ENCODE data around the gene HIRIP3. TPM values are rescaled to one million over a fixed set of nuclear protein-coding genes. Genes with fewer than 3 reads are reported as not detected.

Gene HIRIP3
- total RNA-seq, 1 experiment from 2014 or later: 9.6 TPM

DNA sequence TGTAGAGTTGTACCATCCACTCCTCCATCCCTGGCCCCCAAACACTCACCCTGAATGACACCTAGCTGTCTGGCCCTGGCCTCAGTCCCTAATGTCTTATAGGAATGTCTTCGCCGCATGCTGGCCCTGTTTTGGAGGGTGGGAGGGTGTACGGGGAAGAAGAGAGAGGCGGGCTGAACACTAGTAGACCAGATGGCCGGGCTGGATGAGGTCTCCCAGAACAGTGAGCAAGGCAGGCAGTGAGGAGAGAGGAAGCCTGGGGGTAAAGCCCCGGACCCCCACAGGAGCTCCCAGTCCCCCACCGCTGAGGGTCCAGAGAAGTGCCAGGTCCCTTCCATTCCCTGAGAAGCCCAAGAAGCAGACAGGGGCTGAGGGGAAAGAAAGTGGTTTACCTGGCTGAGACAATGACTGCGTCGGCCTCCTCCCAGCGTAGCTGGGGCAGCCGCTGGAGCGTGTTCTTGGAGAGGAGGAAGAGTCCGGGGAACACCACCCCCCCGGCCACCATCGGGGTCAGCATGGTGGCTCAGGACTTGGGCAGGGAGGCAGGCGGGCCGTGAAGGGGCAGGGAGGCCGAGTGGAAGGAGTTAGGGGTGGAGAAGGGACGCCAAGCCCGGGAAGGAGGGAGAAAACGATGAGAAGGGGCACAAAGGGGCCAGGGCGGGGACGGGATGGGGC, 34.7 kb upstream of the HIRIP3 start:
- no peaks in the 10 kb centered on the region for H3K9me3 ChIP-seq (ENCODE audit: low read length)
- H3K9ac ChIP-seq (ENCODE audit: low read length): no peak overlapping the region
- H3K9me2 ChIP-seq (replicated peaks; ENCODE audit: insufficient read depth, low read length): no peaks in the 10 kb centered on the region
- no peak overlapping the region for H2AFZ ChIP-seq (ENCODE audit: low read length)
- H3K27ac ChIP-seq (ENCODE audit: low read length): no peak overlapping the region
- H4K20me1 ChIP-seq (ENCODE audit: insufficient read depth, low read depth, low read length): 0 out of 2 replicates have a peak, but pooled peaks cover 3% of the 10 kb centered on the region
- no peaks in the 10 kb centered on the region for H3K36me3 ChIP-seq (ENCODE audit: insufficient read depth, low read length)
- H3K4me2 ChIP-seq (ENCODE audit: low read depth, low read length, poor library complexity, severe bottlenecking): no peak overlapping the region
- no peak overlapping the region for H3K4me3 ChIP-seq (ENCODE audit: low read length)
- H3K79me2 ChIP-seq (ENCODE audit: low read length): no peaks in the 10 kb centered on the region
- DNase-seq: no peak
- no peaks in the 10 kb centered on the region for H3K27me3 ChIP-seq (ENCODE audit: low read length)
- H3K4me1 ChIP-seq (ENCODE audit: low read length): no peaks in the 10 kb centered on the region

DNA sequence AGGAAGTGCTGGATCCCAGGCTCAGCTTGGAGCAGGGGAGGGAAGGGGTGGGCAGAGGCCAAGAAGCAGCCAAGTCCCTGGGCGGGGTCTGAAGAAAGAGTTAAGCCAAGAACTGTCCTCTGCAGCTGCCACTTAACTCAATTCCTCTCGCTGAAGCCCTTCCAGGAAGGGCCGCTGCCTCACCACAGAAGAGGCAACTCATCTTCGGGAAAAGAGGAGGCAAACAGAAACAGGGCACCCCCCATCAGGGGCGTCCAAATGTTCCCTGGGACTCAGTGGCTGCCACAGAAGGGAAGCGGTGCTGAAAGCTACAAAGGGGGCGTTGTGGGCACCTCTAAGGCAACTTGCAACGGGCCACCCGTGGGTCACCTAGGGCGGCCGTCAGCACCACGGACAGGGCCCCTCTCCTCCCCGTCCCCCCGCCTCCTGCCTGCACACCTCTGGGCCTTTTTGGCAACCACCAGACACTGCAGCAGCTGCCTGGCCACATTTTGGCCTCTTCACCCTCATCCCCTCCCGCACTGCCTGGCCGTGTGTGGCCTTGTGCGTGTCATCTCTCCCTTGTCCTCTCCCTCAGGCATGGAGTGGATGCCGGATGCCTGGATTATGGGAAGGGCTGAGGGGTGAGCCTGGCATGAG, 33.1 kb upstream of the HIRIP3 start:
- Histone ChIP-seq H3K9me3 (ENCODE audit: low read length) (no peaks in the 10 kb centered on the region), H3K4me2 (ENCODE audit: low read depth, low read length, poor library complexity, severe bottlenecking) (no peak overlapping the region), H2AFZ (ENCODE audit: low read length) (no peak overlapping the region), H3K4me3 (ENCODE audit: low read length) (no peak overlapping the region), H3K9ac (ENCODE audit: low read length) (no peak overlapping the region), H3K79me2 (ENCODE audit: low read length) (no peaks in the 10 kb centered on the region), H3K27me3 (ENCODE audit: low read length) (no peaks in the 10 kb centered on the region), H3K36me3 (ENCODE audit: insufficient read depth, low read length) (no peaks in the 10 kb centered on the region), H3K27ac (ENCODE audit: low read length) (no peak overlapping the region), H4K20me1 (ENCODE audit: insufficient read depth, low read depth, low read length) (0 out of 2 replicates have a peak, but pooled peaks cover 3% of the 10 kb centered on the region), H3K9me2 (replicated peaks; ENCODE audit: insufficient read depth, low read length) (no peaks in the 10 kb centered on the region), H3K4me1 (ENCODE audit: low read length) (no peaks in the 10 kb centered on the region)
- peak; percentile 77 for DNase-seq

DNA sequence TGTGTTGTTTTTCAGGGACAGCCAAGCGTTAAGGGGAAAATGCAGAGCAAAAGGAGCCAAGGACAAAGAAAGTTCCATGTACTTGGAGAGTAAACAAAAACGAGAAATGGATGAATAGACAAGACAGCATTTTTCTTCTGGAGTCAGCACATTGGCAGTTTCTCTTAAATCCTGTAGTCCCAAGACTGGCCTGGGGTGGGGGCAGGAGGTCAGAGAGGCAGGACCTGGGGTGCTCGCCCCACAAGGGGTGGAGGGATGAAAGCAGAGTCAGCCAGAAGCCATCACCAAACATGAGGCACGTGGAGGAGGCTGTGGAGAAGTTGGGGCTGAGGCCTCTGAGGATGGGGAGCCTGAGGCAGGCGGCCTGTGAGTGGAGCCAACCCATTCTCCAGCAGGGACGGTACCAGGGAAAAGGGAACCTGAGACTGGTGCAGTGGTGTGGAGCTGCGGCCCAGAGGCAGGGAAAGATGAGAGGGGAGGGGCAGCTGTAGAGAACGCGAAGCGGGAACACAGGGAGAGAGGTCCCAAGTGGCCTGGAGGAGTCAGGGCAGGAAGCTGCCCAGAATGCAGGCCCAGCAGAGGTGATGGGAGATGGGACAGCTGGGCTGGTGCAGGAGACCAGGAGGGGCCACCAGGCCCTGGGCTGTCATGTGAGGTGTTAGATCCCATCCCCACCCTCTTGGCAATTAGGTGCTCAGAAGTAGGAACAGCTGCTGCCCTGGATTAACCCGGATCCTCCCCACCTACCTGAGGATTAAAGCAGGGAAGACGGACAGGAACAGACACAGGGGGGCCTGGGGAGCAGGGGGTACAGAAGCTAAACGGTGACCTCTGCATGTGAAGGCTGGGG, 32.4 kb upstream of the HIRIP3 start:
- 0 out of 2 replicates have a peak, but pooled peaks cover 3% of the 10 kb centered on the region for H4K20me1 ChIP-seq (ENCODE audit: insufficient read depth, low read depth, low read length)
- H3K4me3 ChIP-seq (ENCODE audit: low read length): no peak overlapping the region
- no peak overlapping the region for H2AFZ ChIP-seq (ENCODE audit: low read length)
- H3K27me3 ChIP-seq (ENCODE audit: low read length): no peaks in the 10 kb centered on the region
- no peak for DNase-seq
- H3K79me2 ChIP-seq (ENCODE audit: low read length): no peaks in the 10 kb centered on the region
- H3K9ac ChIP-seq (ENCODE audit: low read length): no peak overlapping the region
- H3K9me3 ChIP-seq (ENCODE audit: low read length): no peaks in the 10 kb centered on the region
- no peak overlapping the region for H3K27ac ChIP-seq (ENCODE audit: low read length)
- H3K4me2 ChIP-seq (ENCODE audit: low read depth, low read length, poor library complexity, severe bottlenecking): no peak overlapping the region
- no peaks in the 10 kb centered on the region for H3K9me2 ChIP-seq (replicated peaks; ENCODE audit: insufficient read depth, low read length)
- H3K4me1 ChIP-seq (ENCODE audit: low read length): no peaks in the 10 kb centered on the region
- H3K36me3 ChIP-seq (ENCODE audit: insufficient read depth, low read length): no peaks in the 10 kb centered on the region

DNA sequence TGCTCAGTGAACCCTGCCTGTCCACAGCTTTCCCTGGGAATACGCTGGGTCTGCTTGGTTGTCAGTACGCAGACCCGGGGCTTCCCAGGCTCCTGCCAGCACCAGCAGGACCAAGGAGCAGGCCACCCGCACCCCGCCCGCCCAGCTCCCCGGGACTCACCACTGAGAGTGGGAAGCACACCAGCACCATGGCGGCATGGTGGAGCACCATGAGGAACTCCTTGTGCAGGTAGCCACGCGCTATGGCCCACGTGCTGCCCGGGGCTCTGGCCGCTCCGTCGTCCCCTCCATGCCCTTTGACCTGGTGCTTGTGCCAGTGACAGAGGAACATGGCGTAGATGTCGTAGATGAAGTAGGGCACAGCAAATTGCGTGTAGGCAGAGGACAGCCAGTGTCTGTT, 31.0 kb upstream of the HIRIP3 start:
- H3K9me2 ChIP-seq (replicated peaks; ENCODE audit: insufficient read depth, low read length): no peaks in the 10 kb centered on the region
- no peak for DNase-seq
- H3K36me3 ChIP-seq (ENCODE audit: insufficient read depth, low read length): no peaks in the 10 kb centered on the region
- H3K79me2 ChIP-seq (ENCODE audit: low read length): no peaks in the 10 kb centered on the region
- H3K9me3 ChIP-seq (ENCODE audit: low read length): no peaks in the 10 kb centered on the region
- no peaks in the 10 kb centered on the region for H3K27me3 ChIP-seq (ENCODE audit: low read length)
- H3K9ac ChIP-seq (ENCODE audit: low read length): no peak overlapping the region
- H2AFZ ChIP-seq (ENCODE audit: low read length): no peak overlapping the region
- peaks cover under 1% of the 10 kb centered on the region for H3K4me1 ChIP-seq (ENCODE audit: low read length)
- no peak overlapping the region for H3K27ac ChIP-seq (ENCODE audit: low read length)
- H3K4me2 ChIP-seq (ENCODE audit: low read depth, low read length, poor library complexity, severe bottlenecking): no peak overlapping the region
- H3K4me3 ChIP-seq (ENCODE audit: low read length): no peak overlapping the region
- 0 out of 2 replicates have a peak, but pooled peaks cover 3% of the 10 kb centered on the region for H4K20me1 ChIP-seq (ENCODE audit: insufficient read depth, low read depth, low read length)

DNA sequence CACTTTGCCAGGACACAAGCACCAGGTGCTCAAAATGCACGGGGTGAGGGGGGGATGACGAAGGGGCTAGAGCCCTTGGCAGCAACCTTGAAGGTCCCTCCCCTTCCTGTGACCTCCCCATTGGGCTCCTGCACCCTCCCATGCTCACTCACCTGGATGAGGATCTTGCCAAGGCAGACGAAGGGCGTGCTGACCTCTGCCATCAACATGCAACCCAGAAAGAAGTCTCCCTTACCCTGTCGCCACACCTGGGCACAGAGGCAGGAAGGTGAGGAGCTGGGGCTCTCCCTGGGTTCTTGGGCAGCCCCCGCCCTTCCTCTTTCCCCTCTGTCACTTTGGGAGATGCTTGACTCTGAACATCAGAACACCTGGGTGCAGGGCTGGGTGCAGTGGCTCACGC, 30.2 kb upstream of the HIRIP3 start:
- no peak overlapping the region for H3K27ac ChIP-seq (ENCODE audit: low read length)
- no peak overlapping the region for H3K4me2 ChIP-seq (ENCODE audit: low read depth, low read length, poor library complexity, severe bottlenecking)
- H3K9me2 ChIP-seq (replicated peaks; ENCODE audit: insufficient read depth, low read length): no peaks in the 10 kb centered on the region
- no peak overlapping the region for H3K9ac ChIP-seq (ENCODE audit: low read length)
- no peaks in the 10 kb centered on the region for H3K27me3 ChIP-seq (ENCODE audit: low read length)
- no peaks in the 10 kb centered on the region for H3K79me2 ChIP-seq (ENCODE audit: low read length)
- H3K36me3 ChIP-seq (ENCODE audit: insufficient read depth, low read length): no peaks in the 10 kb centered on the region
- H3K4me3 ChIP-seq (ENCODE audit: low read length): no peak overlapping the region
- H3K9me3 ChIP-seq (ENCODE audit: low read length): no peaks in the 10 kb centered on the region
- no peak for DNase-seq
- H4K20me1 ChIP-seq (ENCODE audit: insufficient read depth, low read depth, low read length): 0 out of 2 replicates have a peak, but pooled peaks cover 3% of the 10 kb centered on the region
- peaks cover 5% of the 10 kb centered on the region for H3K4me1 ChIP-seq (ENCODE audit: low read length)
- no peak overlapping the region for H2AFZ ChIP-seq (ENCODE audit: low read length)

DNA sequence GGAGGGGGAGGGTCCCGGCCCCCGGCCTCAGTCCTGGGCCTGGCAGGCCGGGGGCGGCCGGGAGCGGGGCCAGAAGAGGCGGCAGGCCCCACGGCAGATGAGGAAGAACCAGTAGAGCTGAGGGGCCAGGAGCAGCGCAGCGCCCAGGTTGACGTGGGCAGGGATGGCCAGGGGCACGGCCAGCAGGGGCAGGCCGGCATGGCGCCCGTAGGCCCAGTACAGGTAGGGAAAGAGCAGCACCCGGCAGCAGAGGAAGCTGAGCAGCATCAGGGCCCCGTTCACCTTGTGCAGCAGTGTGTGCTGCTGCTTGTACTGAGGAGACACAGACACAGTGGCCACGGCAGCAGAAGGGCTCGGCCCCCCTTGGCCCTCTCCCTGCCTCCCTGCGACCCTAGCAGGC, 29.7 kb upstream of the HIRIP3 start:
- Histone ChIP-seq H2AFZ (ENCODE audit: low read length) (no peak overlapping the region), H3K4me3 (ENCODE audit: low read length) (no peak overlapping the region), H3K27me3 (ENCODE audit: low read length) (no peaks in the 10 kb centered on the region), H3K9ac (ENCODE audit: low read length) (no peak overlapping the region), H3K4me2 (ENCODE audit: low read depth, low read length, poor library complexity, severe bottlenecking) (no peak overlapping the region), H3K9me3 (ENCODE audit: low read length) (no peaks in the 10 kb centered on the region), H3K9me2 (replicated peaks; ENCODE audit: insufficient read depth, low read length) (no peaks in the 10 kb centered on the region), H4K20me1 (ENCODE audit: insufficient read depth, low read depth, low read length) (0 out of 2 replicates have a peak, but pooled peaks cover 3% of the 10 kb centered on the region), H3K79me2 (ENCODE audit: low read length) (no peaks in the 10 kb centered on the region), H3K36me3 (ENCODE audit: insufficient read depth, low read length) (no peaks in the 10 kb centered on the region), H3K27ac (ENCODE audit: low read length) (no peak overlapping the region), H3K4me1 (ENCODE audit: low read length) (peaks cover 5% of the 10 kb centered on the region)
- no peak for DNase-seq

DNA sequence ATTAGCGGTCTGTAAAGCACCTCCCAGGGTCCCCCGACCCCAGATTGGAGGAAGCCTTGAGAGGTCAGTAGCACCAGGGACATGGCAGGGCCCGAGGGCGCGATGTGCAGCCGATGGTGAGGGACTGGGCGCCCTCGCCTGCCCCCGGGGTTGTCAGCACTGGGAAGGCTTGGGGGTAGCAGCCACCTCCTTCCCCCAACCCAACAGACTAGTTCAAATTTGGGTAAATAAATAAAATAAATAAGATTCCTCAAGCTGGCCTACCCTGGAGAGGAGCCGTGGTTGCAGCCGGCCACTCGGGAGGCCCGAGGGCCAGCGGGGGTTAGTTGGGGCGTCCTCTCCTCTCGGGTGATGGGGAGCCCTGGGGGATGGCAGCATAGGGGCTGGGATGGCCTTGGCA, 29.0 kb upstream of the HIRIP3 start:
- Histone ChIP-seq H3K4me2 (ENCODE audit: low read depth, low read length, poor library complexity, severe bottlenecking) (no peak overlapping the region), H3K4me1 (ENCODE audit: low read length) (peaks cover 5% of the 10 kb centered on the region), H3K9me2 (replicated peaks; ENCODE audit: insufficient read depth, low read length) (no peaks in the 10 kb centered on the region), H3K4me3 (ENCODE audit: low read length) (no peak overlapping the region), H4K20me1 (ENCODE audit: insufficient read depth, low read depth, low read length) (0 out of 2 replicates have a peak, but pooled peaks cover 3% of the 10 kb centered on the region), H3K9ac (ENCODE audit: low read length) (no peak overlapping the region), H2AFZ (ENCODE audit: low read length) (no peak overlapping the region), H3K27me3 (ENCODE audit: low read length) (no peaks in the 10 kb centered on the region), H3K27ac (ENCODE audit: low read length) (no peak overlapping the region), H3K36me3 (ENCODE audit: insufficient read depth, low read length) (no peaks in the 10 kb centered on the region), H3K9me3 (ENCODE audit: low read length) (no peaks in the 10 kb centered on the region), H3K79me2 (ENCODE audit: low read length) (no peaks in the 10 kb centered on the region)
- no peak for DNase-seq

DNA sequence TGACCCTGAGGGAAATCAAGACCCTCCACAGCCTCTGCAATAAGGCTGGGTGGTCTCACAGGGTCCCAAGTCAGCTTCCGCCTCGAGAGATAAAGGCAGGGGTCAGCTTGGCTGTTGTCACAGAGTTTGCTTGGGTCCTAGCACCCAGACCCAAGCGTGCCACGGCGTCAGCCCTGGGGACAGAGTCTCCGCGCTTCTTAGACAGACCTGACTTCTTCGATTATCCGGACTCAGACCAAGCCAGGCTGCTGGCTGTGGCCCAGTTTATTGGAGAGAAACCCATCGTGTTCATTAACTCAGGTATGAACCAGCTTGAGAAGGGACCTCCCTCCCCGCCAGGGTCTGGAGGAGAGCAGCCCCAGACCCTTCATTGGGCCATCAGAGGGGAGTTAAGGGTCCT, 28.2 kb upstream of the HIRIP3 start:
- Histone ChIP-seq H4K20me1 (ENCODE audit: insufficient read depth, low read depth, low read length) (no peaks in the 10 kb centered on the region), H3K79me2 (ENCODE audit: low read length) (no peaks in the 10 kb centered on the region), H3K4me1 (ENCODE audit: low read length) (peaks cover 5% of the 10 kb centered on the region), H3K9me3 (ENCODE audit: low read length) (no peaks in the 10 kb centered on the region), H3K27ac (ENCODE audit: low read length) (no peak overlapping the region), H3K4me3 (ENCODE audit: low read length) (no peak overlapping the region), H3K4me2 (ENCODE audit: low read depth, low read length, poor library complexity, severe bottlenecking) (no peak overlapping the region), H2AFZ (ENCODE audit: low read length) (no peak overlapping the region), H3K27me3 (ENCODE audit: low read length) (no peaks in the 10 kb centered on the region), H3K36me3 (ENCODE audit: insufficient read depth, low read length) (no peaks in the 10 kb centered on the region), H3K9me2 (replicated peaks; ENCODE audit: insufficient read depth, low read length) (no peaks in the 10 kb centered on the region), H3K9ac (ENCODE audit: low read length) (no peak overlapping the region)
- no peak for DNase-seq
